GM18858 (cell line): Measurements from ENCODE around the gene KLF2.

Experiments
- ATAC-seq: cut with Tn5 transposase; IDR thresholded peaks from one replicate; pipeline ENCODE4 v1.9.1; 2021; ENCODE audit not compliant: unreplicated experiment

The KLF2 gene

GRCh38 chr19:16375157-16375935, 50.7 kb downstream of the KLF2 start:
- ATAC-seq = no peak

DNA sequence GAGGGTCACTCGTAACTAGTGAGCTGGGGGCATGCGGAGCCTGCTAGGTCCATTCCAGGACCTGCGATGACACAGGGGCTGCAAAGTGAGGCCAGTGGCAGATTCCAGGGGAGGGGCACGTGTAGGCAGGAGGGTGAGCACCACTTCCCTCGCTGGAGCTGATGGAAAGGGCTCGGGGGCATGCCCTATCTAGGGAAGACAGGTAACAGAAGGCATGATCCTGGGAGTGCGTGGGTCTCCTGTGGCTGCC, 51.2 kb downstream of the KLF2 start:
- no peak for ATAC-seq

- ATAC-seq = no peak
Measured at GRCh38 chr19:16376241-16376640, 51.6 kb downstream of the KLF2 start.

DNA sequence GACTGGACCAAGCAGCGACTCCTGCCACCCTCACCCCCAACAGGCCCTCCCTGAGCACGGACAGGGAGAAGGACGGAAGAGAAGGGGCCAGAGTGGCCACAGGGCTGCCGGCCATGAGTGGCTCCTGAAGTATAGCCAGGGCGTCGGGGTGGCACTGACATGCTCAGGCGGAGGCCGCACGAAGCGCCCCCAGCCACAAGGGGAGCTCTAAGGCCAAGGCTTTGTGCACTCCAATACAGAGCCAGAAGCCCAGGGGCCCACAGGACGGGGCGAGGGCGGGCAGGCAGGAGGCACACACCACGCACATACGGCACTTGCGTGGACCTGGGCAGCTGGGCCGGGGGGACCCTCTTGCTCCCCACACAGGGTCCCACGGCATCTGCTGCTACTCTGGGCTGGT, 52.0 kb downstream of the KLF2 start:
- no peak for ATAC-seq

DNA sequence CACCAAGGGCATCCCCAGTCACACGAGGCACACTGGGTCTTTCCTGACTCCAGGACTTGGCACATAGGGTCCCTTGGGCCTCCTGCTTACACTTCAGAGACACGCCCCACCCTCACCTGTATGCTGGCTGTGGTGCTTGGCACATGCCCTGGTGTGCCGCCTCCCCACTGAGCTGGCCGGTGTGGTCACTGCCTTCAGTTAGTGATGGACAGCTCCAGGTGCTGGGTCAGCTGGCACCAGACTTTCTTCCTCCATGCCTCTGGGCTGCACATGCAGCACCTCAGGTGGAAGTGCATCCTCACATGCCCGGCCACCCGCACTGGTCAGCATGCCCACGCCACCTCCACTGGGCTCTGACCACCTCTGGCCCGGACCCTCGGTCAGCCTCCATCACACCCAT, 52.9 kb downstream of the KLF2 start:
- no peak for ATAC-seq
